HG03520 (cell line): Measurements from ENCODE around the gene STT3B.
"Not testable (repeated sequence)": the region's sequence is repeated elsewhere in the genome, so short reads cannot be mapped to it uniquely, and the experiment has no call there.

ENCODE experiments used
- ATAC-seq: cut with Tn5 transposase; IDR thresholded peaks from one replicate; pipeline ENCODE4 v1.9.1; 2021; ENCODE audit warnings: mild to moderate bottlenecking, moderate library complexity; ENCODE audit not compliant: unreplicated experiment

The STT3B gene

DNA sequence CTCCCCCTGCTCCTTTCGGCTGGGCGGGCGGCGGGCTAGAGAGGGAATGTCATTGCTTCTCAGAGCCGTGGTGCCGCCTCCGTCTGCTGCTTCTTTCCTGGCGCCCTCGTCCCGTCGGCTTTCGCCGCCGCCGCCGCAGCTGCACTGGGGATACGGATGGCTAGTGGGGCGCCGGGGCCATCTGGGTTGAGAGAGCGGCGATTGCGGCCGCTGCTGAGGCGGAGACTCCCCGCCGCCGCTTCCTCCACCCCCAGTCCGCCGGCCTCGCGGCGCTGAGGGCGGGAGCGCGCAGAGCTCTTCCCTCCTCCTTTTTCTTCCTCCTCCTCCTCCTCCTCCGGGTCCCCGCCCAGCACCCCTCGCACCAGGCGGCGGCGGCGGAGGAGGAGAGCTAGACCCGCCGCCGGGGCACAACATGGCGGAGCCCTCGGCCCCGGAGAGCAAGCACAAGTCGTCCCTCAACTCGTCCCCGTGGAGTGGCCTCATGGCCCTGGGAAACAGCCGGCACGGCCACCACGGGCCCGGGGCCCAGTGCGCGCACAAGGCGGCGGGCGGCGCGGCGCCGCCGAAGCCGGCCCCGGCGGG lies at the start of gene STT3B:
Gene STT3B (plus strand): TSS at position 339 of the 582 bp plus-strand sequence. CDS start 74 bp downstream, at position 413.
- ATAC-seq: peak; percentile 45

DNA sequence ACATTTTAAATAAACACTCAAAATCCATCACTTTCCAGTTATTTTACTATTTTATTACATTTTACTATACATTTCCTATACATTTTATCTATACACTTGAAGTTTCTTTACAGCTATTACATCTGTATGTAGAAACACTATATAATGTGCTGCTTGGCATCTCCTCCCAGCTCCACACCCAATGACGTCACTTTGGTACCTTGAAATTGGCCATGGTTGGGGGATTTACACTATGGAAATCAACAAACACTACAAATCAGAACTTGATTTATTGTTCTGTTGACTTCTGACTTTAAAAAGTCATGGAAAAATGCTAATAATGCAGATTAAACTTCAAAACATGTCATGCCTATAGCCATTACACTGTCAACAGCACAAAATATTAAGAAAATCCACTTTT lies 48.9 kb upstream of the STT3B start:
- no peak for ATAC-seq

DNA sequence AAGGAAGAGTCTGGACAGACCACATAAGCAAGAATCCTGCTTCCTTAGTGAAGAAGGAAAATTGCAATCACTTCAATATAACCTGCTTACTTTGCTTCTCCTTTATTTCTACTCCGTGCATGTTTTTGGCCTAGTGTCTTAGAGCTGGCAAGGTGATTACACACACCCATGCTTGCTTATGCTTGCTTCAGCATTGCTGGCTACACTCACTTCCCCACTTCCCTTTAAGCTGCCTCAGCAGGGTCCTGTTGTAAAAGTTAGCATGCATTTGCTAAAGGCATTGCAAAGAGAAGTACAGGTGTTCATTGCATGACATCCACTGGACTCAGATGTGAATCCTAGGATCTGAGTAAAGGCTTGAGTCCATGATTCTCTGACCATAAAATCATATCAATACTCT lies 47.5 kb upstream of the STT3B start:
- ATAC-seq: no peak

DNA sequence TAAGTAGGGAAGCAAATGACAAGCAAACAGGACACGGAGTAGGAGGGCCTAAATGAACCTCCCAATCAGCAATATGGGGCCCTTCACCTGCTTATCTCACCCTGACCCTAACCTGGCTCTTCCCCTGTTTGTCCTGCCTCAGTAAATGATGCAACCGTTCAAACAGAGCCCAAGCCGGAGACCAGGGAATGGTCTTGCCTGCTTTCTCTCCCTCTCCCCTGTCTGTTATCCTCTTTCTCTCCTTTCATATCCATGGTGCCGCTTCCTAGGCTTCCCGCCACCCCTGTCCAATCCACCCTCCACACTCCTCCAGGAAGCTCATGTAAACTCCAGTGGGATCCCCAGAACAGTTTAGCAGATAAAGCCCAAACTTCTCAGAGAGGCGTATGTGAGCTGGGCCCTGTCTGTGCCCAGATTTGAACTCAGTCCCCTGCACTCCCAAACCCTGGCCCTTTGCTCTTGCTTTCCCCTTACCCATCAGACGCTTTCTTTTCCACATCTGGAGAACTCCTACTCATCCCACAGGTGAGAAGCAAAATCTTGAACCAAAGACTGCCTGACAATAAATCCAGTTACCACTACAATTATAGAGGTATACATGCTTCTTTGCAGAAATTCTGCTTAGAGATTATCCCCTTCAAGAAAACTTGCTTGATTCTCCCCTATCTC lies 45.7 kb upstream of the STT3B start:
- ATAC-seq: no peak

DNA sequence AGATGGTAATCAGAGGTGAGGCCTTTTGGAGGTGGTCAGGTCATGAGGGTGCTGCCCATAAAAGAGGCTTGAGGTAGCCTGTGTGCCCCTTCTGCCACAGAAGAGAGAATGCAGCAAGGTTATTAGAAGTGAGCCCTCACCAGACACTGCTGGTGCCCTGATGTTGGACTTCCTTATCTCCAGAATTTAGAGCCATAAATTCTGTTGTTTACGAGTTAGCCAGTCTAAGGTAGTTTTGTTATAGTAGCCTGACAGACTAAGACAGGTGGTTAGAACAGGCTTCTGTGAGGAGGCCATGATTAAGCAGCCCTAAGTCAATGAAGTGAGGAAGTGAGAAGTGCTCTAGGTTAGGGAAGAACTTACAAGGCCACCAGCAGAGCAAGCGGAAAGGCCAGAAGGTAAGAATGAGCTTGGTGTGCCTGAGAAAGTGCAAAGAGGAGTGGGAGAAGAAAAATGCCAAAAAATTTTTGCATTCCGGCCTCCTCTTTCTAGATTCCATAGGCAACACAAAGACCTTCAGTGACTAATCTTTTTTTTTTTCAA lies 44.2 kb upstream of the STT3B start:
- ATAC-seq: no peak

DNA sequence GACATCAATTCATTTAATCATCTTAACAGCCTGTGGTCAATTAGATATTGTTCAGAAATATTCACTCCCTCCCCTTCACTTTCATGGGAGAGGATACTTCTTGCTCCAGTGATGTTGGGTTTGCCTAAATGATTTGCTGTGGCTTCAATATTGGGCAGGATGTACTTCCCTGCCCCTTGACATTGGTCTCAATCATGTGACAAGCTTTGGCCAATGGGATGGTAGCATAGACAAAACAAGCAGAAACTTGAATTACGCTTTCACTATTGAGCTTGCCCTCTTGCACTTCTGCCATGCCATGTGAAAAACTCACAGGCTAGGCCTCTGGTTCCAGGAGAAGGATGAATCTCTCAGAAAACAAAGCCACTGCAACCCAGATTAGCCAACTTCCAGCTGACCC lies 42.2 kb upstream of the STT3B start:
- no peak for ATAC-seq

DNA sequence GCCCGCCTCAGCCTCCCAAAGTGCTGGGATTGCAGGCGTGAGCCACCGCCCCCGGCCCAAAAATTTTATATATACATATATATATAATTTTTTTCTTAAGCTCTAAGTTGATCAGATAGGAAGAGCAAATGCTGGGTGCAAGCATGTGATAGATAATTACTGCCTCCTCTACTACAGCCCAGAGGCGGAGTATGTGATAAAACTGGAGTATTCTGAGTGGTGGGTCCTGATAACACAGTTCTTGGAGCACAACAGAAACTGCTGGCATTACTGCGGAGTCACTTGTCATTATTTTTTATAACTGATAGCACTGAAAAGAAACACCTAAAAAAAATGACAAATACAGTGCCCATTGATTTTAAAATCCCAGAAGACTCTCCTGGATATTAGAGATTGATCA lies 41.1 kb upstream of the STT3B start:
- no peak for ATAC-seq

DNA sequence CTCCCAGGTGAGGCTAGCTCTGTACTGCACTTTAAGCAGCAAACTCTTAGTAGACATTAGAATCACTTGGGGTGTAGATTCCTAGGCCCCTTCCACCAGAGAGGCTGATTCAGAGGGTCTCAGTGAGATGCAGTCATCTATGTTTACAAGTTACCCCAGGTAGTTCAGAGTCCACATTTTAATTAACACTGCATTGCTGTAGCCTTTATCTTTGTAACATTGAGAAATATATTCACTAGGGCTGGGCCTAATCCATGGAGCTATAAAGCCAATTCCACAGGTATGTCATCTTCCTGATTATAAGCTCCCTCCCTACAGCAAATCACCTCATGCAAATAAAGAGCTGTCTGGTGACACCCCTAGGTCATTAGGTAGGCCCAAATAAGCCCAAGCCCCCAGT lies 39.6 kb upstream of the STT3B start:
- no peak for ATAC-seq

DNA sequence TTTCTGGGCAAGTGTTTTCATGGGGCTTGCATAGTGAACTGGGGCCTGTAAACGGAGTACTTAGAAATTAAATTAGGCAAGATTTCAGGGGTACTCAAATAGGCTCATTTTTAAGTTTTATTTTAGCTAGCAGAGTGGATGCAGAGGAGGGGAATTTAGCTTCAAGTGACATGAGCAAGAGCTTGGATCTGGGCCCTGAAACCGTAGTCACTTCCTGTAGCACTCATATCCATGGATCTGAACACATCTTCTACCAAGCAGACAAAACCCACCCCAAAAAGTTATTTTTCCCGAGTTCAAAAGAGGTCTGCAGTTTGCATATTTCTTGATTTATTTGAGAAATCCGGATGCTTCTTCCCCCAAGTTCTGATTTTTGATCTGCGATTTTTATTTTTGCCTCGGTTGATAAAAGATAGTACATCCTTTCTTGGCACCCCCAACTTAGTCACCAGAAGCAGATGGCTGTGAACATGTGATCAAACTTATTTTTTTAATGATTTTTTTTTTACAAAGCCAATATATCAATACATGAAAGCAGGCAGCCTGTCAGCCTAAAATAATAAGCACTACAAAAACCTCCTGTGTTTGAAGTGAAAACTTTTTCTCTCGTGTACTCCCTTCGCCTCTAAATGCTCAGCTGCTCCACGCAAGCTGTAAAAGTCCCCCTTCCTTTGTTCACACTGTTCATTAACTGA lies 36.6 kb upstream of the STT3B start:
- ATAC-seq: no peak

DNA sequence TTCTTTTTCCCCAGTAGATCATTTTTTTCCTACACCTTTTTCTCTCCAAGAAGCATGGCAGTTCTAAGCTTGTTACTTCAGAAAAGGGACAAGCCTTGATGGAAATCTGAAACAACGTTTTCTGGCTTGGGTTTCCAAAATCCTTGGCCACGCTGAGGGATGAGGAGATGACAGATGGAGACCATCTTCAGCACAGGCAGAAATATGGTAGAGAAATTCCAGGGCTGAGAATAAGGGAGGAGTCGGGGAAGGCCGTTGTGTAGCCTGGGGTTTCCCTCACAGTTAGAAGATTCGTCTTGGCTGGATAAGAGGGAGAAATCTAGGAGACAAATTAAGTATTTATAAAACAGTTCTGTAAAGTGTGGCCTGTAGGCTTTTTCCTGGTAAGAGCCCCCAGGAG lies 33.9 kb upstream of the STT3B start:
- ATAC-seq: no peak

DNA sequence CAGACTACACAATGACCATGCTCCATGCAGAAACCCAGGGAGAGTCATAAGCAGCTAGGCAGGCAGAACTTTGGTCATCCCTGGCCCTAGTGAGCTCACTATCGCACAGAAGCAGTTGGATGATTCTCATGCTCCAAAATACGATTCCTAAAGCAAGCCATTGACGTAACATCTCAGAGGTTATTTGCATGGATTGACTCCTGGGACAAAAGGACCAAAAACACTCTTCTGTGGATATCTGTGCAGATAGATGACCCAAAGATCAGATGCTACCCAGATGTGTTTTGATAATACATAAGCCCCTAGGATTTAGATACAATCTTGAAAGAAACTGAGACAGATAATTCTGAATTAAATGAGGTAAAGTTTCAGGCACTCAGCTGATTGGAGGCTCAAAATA lies 33.4 kb upstream of the STT3B start:
- no peak for ATAC-seq

DNA sequence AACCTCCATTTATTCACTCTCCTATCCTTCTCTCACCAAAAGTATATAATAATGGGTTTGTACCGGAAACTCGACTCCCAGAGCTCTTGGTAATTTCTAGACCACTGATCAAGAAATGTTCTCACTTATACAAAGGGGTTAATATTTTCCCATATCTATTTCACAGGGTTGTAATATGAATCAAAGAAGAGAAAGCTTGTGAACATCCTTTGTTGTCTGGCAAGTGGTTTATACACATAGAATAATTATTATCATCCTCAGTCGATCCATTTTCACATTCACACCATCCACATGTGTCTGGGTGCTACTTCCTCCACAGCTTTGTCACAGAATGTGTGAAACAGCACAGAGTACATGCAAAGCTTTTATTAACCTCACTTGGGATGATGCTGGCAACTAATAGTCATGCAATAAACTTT lies 29.9 kb upstream of the STT3B start:
- no peak for ATAC-seq

DNA sequence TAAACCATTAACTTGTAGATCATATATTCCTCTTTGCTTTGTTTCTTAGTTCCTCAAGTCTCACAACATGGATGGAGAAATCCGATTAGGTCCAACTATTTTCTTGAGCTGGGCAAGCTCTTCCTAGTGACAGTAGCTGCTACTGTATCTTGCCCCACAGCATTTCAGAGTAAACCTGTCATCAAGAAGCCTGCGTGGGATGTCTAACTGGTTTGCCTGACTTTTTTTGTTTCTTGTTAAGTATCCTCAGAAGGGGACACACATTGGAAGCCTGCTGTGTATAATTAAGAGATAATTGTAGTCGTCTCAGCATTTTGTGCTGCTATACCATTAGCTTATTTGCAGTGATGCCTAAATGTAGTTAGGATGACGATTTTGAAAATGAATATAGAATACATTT lies 29.3 kb upstream of the STT3B start:
- no peak for ATAC-seq

DNA sequence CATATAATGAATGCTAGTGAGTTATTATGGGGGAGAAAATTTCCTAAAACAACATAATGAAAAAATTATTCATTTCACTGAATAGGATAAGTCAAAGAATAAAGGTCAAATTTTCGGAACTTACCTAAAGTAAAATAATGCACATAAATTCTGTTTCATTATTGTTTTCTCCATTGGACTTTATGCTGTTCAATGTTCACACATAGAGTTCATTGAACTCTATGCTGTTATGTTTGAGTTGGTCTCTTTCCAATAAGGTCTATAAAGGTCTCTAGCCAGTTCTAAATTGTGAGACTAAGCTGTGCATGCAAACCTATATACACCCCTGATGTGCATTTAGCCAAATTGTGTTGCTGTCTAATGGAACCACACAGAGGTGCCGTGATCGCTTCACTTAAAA lies 28.5 kb upstream of the STT3B start:
- ATAC-seq: no peak

DNA sequence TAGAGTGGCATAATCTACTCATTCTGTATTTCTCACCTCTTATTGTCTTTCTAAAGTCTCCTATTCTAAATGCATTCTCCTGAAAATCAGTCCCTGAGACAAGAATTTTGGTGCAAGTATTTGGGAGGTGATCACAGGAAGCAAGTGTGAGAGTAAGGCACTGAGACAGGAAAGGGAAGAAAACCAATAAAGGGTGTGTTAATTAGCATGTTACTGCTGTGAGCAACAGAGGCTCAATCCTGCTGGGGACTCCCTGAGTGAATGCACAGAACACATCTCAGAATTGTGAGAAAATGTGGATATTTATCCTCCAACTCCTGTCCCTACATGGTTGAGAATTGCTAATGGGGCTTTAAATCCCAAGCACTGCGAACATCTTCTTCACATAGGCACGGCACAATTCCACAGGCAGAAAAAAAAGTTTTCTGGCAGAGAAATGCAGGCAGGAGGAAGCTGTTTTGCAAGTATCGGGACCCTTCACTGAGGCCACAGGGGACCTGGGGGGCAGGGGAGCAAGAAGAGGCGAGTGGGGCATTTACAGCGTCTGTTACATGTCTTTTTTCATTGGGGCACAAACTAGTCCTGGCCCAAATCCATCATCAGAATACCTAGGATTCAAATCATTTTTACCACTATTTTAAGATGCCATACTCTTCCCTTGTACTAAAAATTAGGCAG lies 27.2 kb upstream of the STT3B start:
- no peak for ATAC-seq

DNA sequence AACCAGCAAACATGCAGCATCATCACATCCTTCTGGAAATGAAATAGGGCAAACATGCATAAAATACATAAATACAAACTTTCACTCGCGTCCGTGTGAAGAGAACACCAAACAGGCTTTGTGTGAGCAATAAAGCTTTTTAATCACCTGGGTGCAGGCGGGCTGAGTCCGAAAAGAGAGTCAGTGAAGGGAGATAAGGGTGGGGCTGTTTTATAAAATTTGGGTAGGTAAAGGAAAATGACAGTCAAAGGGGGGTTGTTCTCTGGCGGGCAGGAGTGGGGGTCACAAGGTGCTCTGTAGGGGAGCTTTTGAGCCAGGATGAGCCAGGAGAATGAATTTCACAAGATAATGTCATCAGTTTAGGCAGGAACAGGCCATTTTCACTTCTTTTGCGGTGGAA lies 26.2 kb upstream of the STT3B start:
- not testable (repeated sequence) for ATAC-seq

DNA sequence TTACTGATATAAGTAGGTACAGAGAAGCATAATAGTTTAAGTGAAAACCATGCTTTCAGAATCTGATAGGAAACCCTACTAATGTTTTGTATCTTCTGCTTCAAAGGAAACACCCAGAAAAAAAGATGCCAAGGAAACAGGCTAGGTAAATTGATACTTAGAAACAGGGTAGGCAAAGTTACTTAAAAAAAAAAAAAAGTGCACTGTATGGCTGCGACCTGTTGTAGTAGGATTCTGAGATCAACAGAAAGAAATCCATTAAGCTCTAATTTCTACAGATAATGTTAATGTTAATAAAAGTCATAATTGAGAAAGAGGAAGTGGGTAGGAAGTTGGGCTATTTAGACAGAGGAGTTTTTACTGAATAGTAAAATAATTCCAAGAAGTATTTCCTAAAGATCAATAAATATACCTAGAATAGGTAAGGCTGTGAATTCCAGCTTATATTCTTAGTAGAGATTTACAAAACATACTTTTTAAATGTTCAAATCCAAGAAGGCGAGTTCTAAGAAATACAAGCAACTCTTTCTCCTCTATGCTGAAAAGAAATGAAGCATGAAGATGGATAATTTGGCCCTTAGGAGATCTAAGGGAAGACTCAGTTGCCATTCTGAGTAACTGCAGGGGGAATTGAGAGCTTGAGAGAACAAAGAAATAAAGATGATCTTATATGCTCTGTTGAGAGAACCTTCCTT lies 24.1 kb upstream of the STT3B start:
- no peak for ATAC-seq

DNA sequence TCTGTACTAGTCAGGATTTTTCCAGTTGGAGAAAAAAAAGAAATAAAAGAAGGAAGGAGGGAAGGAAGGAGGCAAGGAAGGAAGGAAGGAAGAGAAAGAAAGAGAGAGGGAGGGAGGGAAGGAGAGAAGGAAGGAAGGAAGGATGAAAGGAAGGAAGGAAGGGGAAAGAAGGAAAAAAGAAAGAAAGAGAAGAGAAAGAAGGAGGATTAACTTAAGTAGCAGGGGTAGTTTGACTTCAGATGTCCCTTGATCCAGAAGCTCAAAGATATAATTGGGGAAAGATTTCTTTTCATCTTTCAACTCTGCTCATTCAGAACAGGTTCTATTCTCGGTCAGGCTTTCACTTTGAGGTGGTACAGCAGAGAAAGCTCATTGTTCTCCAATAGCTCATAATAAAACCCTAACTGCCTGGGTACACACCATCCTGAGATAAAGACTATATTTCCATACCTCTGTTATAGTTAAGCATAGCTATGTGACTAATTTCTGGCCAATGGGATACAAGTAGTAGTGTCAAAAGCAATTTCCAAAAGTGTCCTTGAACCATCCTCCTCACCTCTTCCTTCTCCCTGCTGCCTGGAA lies 23.5 kb upstream of the STT3B start:
- ATAC-seq: no peak

DNA sequence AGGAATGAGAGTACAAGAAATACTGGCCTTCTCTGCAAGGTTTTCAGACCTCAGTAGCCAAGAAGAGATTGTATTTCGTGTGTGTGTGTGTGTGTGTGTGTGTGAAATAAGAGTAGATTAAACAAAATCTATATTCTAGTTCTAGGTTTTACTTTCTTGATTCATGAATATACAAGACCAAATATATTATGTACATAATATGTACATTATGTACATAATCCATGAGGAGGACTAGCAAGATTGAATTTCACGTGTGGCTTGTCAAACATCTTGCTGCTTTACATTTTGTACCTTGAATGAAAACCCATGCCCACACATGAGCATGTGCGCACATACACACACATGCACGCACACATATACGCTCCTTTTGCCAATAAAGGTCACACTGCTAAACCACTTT lies 18.2 kb upstream of the STT3B start:
- no peak for ATAC-seq

DNA sequence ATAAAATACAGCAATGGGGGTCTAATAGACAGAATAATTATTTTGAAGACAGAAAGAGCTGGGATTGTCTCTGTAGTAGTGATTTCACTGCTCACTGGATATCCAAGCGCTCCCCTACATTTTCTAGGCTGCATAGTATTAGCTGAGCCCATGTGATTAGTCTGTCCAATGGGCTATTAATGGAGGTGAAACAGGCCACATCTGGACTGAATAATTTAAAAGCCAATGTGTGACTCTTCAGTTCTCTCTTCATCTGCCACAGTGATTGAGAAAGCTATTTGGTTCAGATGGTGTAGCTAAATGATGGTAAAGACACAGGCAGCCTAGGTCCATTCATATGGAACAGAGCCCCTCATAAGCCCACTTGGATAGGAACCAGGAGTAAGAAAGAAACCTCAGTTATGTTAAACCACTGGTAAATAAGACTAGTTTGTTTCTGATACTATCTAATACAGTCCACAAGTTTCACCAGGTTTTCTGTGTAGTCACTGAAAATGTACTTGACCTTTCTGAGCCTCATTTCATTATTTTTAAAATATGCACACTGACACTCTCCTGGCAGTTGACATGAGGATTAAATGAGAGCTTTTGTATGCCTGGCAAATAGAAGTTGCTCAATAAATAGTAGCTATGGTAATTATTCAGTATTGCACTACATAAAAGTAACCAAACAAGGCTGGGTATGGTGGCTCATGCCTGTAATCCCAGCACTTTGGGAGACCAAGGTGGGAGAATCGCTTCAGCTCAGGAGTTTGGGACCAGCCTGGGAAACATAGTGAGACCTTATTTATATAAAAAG lies 17.0 kb upstream of the STT3B start:
- no peak for ATAC-seq
